ENCODE results near the gene MKS1. TPM values are rescaled to one million over a fixed set of nuclear protein-coding genes. Genes with fewer than 3 reads are reported as not detected.

The MKS1 gene
- polyA plus RNA-seq, 1 experiment: 14.1 TPM

DNA sequence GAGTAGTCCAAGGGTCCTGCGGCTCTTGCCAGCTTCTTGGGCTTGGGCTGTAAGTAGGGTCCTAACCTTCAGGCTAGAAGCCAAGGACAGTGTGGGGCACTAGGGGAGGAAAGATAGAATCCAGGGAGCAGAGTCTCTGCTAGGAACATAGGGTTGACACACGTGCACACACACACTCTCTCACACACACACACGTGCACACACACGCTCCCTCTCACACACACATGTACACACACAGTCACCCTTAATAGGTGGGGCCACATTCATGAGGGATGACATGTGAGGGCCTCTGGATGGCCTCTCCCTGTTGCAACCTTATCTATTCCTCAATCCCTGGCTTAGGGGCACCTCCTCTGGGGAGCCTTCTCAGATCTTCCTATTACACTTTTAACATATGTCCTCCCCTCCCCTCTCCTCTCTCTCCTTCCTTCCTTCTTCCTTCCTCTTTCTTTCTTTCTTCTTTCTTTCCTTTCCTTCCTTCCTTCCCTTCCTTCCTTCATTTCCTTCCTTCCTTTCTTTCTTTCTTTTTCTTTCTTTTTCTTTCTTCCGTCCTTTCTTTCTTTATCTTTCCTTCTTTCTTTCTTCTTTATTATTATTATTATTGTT lies 23.4 kb downstream of the MKS1 start:
- no peak overlapping the region for H3K4me3 ChIP-seq (ENCODE audit: low read depth, low read length)
- no peak for DNase-seq (ENCODE audit: low read depth)
- POLR2A ChIA-PET: no interaction called here
- CTCF ChIA-PET: no interaction called here
- H3K36me3 ChIP-seq (ENCODE audit: control insufficient read depth, insufficient read depth, low read length): no peaks in the 10 kb centered on the region
- TF ChIP-seq, protein P1, sequence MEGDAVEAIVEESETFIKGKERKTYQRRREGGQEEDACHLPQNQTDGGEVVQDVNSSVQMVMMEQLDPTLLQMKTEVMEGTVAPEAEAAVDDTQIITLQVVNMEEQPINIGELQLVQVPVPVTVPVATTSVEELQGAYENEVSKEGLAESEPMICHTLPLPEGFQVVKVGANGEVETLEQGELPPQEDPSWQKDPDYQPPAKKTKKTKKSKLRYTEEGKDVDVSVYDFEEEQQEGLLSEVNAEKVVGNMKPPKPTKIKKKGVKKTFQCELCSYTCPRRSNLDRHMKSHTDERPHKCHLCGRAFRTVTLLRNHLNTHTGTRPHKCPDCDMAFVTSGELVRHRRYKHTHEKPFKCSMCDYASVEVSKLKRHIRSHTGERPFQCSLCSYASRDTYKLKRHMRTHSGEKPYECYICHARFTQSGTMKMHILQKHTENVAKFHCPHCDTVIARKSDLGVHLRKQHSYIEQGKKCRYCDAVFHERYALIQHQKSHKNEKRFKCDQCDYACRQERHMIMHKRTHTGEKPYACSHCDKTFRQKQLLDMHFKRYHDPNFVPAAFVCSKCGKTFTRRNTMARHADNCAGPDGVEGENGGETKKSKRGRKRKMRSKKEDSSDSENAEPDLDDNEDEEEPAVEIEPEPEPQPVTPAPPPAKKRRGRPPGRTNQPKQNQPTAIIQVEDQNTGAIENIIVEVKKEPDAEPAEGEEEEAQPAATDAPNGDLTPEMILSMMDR (IDR thresholded peaks at IDR 0.05; ENCODE audit: insufficient read depth, low read depth, low read length): no peak
- peaks cover 3% of the 10 kb centered on the region for H3K27me3 ChIP-seq (ENCODE audit: control insufficient read depth, insufficient read depth, low read length)

GRCh38 chr17:58193641-58194255 lies 25.3 kb downstream of the MKS1 start:
- H3K36me3 ChIP-seq (ENCODE audit: control insufficient read depth, insufficient read depth, low read length): no peaks in the 10 kb centered on the region
- ChIA-PET CTCF (interaction anchor here (1.6 kb wide), 1 partner anchor 25 kb away, joined by 5 read pairs; the partner anchor contains the start of gene MKS1), POLR2A (no interaction called here)
- H3K27me3 ChIP-seq (ENCODE audit: control insufficient read depth, insufficient read depth, low read length): peaks cover 3% of the 10 kb centered on the region
- no peak for DNase-seq (ENCODE audit: low read depth)
- H3K4me3 ChIP-seq (ENCODE audit: low read depth, low read length): no peak overlapping the region
- TF ChIP-seq, protein P1 (IDR thresholded peaks at IDR 0.05; ENCODE audit: insufficient read depth, low read depth, low read length): no peak

DNA sequence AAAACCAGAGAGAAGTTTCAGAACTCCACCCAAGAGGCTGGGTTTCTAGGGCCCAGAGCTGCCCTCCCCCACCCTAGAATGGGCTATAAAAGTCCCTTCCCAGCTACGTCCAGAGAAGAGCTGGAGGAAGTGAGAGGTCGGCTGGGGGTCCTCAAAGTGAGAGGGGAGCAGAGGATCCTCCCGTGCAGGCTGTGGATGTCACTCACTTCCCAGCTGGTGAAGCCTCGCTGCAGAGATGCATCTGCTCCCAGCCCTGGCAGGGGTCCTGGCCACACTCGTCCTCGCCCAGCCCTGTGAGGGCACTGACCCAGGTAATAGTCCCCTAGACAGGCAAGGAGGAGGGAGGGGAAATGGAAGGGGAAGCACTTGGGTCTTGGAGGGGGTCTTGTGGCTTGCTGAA lies 26.4 kb downstream of the MKS1 start, which contains the start of gene EPX:
Gene EPX (plus strand): TSS at position 115 of the 400 bp plus-strand sequence. CDS start 121 bp downstream, at position 236.
- Histone ChIP-seq H3K4me3 (ENCODE audit: low read depth, low read length) (no peak within 1 kb of the TSS), H3K36me3 (ENCODE audit: control insufficient read depth, insufficient read depth, low read length) (no peaks in the 10 kb centered on the region), H3K27me3 (ENCODE audit: control insufficient read depth, insufficient read depth, low read length) (peaks cover 2% of the 10 kb centered on the region; the same call in 1 of the 2 replicates)
- ChIA-PET CTCF (no interaction called here), POLR2A (no interaction called here)
- TF ChIP-seq, protein P1 (IDR thresholded peaks at IDR 0.05; ENCODE audit: insufficient read depth, low read depth, low read length): no peak
- DNase-seq (ENCODE audit: low read depth): no peak

DNA sequence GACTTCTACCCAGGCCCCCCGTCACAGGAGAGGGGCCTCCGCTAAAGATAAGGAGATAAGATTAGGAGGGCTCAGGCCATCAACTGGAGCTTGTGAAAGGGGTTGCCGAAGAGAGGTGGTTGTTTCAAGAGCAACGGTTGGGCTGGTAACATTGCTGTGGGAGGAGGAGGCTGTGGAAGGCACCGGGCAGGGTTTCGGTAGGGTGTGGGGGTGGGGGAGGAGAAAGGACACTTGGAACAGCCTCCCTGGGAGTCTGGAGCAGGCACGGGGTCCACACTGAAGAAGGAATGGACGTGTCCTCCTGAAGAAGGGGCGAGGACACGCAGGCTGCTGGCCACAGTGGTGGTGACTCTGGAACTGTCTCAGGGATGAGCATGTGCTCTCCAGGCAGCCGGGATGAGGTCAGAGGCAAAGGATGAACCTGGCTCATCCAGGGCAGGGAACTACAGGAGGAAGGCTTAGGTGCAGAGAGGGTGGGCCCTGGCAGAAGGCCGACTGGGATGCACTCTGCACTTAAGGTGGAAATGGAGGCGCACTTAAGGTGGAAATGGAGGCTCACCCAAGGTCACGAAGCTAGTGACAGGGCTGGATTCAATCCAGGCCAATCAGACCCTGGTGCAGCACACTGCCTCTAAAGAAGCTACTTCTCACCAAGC lies 27.7 kb downstream of the MKS1 start:
- no peak for DNase-seq (ENCODE audit: low read depth)
- ChIA-PET CTCF (interaction anchor here (2.5 kb wide), 1 partner anchor 9 kb away, joined by 19 read pairs; no protein-coding TSS in a partner anchor), POLR2A (no interaction called here)
- TF ChIP-seq, protein P1 (IDR thresholded peaks at IDR 0.05; ENCODE audit: insufficient read depth, low read depth, low read length): no peak
- Histone ChIP-seq H3K27me3 (ENCODE audit: control insufficient read depth, insufficient read depth, low read length) (peaks cover 4% of the 10 kb centered on the region; the same call in 1 of the 2 replicates), H3K4me3 (ENCODE audit: low read depth, low read length) (no peak overlapping the region), H3K36me3 (ENCODE audit: control insufficient read depth, insufficient read depth, low read length) (no peaks in the 10 kb centered on the region)

Measured in BJ (cell line).